ENCODE data around the gene DDX3X.
"Not testable (repeated sequence)": the region's sequence is repeated elsewhere in the genome, so short reads cannot be mapped to it uniquely, and the experiment has no call there.

Gene DDX3X

DNA sequence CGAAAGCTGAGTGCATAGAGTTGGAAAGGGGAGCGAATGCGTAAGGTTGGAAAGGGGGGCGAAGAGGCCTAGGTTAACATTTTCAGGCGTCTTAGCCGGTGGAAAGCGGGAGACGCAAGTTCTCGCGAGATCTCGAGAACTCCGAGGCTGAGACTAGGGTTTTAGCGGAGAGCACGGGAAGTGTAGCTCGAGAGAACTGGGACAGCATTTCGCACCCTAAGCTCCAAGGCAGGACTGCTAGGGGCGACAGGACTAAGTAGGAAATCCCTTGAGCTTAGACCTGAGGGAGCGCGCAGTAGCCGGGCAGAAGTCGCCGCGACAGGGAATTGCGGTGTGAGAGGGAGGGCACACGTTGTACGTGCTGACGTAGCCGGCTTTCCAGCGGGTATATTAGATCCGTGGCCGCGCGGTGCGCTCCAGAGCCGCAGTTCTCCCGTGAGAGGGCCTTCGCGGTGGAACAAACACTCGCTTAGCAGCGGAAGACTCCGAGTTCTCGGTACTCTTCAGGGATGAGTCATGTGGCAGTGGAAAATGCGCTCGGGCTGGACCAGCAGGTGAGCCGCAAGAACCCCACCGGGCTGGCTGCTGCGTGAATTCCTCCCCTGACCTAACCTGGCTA, at the start of gene DDX3X:
TSS of gene DDX3X (plus strand) at position 419 of the 619 bp plus-strand sequence. CDS start at position 510, 91 bp downstream.
- in situ Hi-C loops (cut with MboI; ENCODE audit: low sequenced_read_pairs) = no loop called here

DNA sequence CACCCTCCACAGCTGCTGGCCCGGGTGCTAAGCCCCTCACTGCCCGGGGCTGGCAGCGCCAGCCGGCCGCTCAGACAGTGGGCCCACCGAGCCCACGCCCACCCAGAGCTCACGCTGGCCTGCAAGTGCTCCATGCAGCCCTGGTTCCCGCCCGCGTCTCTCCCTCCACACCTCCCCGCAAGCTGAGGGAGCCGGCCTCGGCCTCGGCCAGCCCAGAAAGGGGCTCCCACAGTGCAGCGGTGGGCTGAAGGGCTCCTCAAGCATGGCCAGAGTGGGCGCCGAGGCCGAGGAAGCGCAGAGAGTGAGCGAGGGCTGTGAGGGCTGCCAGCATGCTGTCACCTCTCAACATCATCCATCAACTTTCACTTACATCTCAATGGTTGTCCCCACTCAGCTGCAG, 48.0 kb upstream of the DDX3X start:
- in situ Hi-C loops (cut with MboI; ENCODE audit: low sequenced_read_pairs) = not testable (repeated sequence)

DNA sequence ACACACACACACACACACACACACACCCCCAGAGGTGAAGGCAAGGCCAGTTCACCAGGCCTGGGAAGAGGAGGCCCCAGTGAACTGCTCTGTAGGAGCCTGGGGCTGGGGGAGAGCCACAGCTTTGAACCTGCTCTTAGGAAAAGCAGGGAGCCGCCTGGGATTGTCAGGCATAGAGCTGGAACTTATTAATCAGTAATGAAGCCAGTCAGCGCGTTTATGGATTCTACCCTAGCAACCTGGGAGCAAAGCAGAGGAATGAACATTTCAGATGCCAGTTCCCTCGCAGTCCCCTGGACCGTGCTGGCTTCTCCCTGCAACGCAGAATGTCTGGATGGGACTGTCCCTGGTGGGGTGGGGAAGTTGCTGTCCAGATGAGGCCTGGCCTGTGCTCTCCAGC, 45.3 kb upstream of the DDX3X start:
- in situ Hi-C loops (cut with MboI; ENCODE audit: low sequenced_read_pairs) = no loop called here

DNA sequence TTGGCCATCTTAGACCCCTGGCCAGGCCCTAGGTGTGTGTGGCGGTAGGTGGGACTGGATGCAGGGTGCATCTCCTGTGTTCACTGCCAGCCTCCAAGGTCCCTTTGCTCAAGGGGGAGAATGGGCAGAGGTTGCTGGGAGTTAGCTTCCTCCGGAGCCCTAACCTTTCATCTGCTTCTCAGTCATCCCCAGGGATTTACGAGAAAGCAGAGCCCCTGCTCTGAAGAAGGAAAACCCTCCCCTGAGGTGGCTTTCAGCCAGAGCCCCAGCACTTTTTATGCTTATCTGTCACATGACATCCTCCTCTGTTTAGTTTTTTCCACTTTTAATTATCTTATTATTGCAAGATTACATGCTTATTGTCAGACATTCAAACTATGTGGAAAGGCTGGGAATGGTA, 44.9 kb upstream of the DDX3X start:
- in situ Hi-C loops (cut with MboI; ENCODE audit: low sequenced_read_pairs) = no loop called here

DNA sequence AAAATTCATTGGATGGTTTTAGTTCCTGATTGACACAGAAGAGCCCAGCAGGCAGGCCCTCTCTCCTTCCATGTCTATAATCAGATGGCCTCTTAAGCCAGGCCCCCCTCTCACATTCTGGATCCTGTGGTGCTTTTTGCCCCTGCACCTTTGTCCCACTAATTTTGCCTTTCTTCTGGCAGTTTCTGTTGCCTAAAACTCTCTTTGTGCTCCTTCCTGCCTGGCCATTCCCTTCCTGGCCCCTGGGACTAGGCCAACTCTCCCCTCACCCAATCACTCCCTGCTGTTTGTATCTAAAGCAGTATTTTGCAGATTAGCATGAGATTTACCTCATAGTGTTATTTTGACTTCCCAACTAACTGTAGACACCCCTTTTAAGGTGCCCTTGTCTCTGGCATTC, 42.7 kb upstream of the DDX3X start:
- in situ Hi-C loops (cut with MboI; ENCODE audit: low sequenced_read_pairs) = no loop called here

DNA sequence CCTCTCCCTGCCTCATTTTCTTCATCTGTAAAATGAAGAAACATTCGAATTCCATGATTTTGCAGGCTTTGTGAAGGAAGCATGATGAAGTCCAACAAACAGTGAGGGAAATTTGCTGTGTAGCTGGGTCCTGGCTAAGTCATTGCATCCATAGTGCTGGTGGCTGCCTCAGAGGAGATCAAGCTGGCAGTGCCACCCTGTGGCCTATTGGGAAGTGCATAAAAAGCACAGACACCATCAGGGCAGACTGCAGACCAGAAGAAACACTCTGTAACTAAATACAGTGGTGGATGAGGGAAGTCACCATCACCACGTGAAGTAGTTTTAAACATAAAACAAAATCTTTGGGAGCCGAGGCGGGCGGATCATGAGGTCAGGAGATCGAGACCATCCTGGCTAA, 40.7 kb upstream of the DDX3X start:
- in situ Hi-C loops (cut with MboI; ENCODE audit: low sequenced_read_pairs) = no loop called here

DNA sequence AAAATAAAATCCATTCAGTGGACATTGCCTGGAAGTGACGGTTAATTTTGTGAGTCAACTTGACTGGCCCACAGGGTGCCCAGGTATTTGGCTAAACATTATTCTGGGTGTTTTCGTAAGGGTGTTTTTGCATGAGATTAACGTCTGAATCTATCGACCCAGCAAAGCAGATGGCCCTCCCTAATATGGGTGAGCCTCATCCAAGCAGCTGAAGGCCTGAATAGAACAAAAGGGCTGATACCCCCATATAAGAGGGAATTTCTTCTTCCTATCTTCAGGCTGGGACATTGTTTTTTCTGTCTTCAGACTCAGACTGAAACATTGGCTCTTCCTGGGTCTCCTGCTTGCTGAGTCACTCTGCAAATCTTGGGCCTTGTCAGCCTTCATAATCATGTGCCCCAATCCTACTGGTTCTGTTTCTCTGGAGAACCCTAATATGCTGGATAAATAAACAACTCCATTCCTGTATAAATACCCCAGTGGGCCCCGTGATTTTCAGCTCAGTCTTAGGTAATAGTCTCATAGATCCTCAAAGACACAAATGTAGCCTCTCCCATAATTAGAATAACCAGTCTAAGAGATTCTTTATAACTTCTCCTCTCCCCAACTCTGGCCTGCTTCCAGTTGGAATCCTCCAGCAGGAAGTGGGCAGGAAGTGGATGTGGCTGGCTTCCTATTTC, 33.1 kb upstream of the DDX3X start:
- in situ Hi-C loops (cut with MboI; ENCODE audit: low sequenced_read_pairs) = no loop called here

DNA sequence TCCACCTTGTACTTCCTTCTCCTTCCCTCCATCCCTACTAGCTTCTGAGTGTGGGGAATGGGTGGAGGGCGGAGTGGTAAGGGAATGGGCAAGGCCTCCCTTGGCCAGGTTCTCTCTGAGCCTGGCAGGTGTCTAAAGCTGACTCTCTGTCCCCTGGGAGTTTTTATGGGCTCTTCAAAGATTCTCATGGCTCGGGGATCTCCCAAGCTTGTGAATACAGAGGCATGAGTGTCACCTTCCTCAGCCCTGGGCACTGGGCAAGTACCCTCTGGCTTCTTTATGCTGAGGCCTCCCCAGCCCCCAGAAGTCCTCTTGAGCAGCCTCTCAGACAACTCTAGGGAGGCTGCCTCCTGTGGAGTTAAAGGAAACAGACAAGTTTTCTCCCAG, 32.5 kb upstream of the DDX3X start:
- in situ Hi-C loops (cut with MboI; ENCODE audit: low sequenced_read_pairs) = no loop called here

DNA sequence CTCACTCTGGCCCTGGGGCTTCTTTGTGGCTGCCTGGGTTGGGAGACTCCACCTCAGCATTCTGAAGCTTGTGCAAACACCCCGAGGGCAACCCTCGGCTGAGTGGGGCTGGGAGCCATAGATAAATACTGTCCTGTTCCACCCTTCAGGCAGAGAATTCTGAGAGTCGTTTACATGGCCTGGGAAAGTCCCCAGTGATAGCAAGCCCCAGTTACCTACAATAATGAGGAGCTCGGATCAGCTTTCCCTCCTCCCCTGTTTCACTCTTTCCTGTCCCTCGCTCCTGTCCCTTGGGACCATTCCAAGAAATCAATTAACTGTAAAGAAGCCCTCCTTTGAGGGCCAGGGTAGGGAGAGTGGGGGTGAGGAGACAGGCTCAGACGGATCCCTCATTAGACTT, 31.6 kb upstream of the DDX3X start:
- in situ Hi-C loops (cut with MboI; ENCODE audit: low sequenced_read_pairs) = no loop called here

DNA sequence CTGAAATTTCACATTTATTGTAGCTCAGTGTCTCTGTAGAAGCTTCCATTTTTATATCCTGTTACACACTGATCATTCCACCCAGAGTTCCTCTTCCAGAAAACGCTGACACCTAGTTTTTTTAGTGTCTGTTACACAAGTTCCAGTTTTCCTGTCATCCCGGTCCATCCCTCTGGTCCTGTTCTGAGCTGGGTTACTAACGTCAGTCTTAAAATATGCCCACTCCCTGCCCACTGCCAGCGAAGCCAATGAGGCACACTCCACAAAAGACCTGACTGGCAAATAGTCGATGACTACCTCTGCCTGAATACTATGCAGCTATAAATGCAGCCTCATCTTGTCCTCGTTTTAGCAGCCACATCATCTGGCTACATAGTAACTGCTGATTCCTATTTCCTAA, 30.9 kb upstream of the DDX3X start:
- in situ Hi-C loops (cut with MboI; ENCODE audit: low sequenced_read_pairs) = no loop called here

DNA sequence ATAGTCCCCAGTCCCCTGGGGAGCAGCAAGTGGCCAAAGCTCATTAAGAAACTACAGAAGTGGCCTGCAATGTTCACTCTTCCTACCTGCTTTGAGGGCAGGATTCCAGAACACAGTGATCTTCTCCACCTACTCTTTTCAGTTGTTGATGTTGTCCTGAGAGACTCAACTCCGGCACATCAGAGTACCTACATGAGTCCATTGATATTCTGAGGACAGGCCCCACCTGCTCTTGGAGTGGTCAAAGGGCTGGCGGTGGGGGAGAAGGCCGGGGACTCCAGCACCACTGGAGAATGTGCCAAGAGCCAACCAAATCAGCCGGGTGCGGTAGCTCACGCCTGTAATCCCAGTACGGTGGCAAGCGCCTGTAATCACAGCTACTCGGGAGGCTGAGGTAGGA, 29.8 kb upstream of the DDX3X start:
- in situ Hi-C loops (cut with MboI; ENCODE audit: low sequenced_read_pairs) = no loop called here

DNA sequence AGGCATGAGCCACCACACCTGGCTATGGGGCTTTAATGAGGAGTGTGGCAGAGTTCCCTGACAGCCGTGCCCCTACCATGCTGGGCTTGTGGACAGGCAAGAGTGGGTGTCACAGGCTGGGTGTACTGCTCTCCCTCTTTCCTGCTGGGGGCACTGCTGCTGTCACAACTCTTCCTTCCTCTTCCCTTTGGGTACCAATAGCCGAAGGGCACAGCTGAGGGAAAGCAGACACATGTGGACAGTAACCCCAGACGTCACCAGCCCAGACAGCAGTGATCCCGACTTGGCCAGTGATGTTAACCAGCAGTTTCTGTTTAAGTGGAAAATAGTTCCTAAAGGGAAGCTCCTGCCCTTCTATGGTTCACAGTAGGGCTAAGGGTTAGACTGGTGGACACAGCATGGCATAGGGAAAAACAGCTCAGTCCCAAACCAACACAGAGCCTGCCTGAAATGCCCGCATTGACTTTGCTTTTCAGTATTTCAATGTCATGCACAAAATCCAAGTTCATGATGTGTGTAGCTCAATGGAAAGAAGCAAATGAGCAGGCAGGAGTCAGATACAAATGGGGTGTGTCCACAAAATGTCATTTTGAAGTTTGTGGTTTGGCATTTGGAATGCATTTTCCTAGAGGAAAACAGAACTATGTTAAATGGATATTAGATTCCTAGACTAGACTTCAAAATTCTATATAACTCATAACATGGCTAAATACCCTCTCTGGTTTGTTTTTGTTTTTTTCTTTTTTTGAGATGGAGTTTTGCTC, 24.9 kb upstream of the DDX3X start:
- in situ Hi-C loops (cut with MboI; ENCODE audit: low sequenced_read_pairs) = no loop called here

DNA sequence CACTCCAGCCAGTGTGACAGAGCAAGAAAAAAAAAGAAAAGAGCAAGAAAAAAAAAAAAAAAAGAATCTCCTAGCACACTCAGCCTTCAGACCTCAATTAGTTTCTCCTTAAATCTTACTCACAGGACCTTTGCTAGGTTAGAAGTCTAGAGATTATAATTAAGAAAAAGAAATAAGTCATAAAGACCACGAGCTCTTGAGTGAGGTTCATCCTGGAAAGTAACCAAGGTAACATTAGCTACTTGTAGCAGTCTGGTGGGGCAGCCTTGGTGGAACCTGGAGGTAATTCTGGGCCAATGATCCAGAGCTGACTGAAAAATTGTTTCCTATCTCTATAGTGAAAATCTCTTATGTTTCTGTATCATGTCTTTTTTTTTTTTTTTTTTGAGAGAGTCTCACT, 21.2 kb upstream of the DDX3X start:
- in situ Hi-C loops (cut with MboI; ENCODE audit: low sequenced_read_pairs) = no loop called here

DNA sequence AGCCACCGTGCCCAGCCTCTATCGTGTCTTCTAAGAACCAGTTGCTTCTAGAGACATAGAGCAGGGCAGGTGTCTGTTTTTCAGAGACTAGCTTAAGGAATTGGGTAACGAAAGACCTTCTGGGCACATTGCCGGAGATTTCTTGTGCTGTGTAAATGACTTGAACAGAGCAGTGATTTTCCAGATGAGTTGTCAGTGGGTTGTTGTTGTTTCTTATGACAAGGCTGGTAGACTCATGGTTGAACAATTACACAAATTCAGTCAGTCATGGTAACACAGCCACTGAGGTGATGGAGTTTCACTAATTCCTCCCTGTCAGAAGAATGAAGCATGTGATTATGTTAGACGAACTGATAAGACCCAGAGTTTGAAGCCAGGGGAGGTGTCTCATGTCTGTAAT, 20.5 kb upstream of the DDX3X start:
- in situ Hi-C loops (cut with MboI; ENCODE audit: low sequenced_read_pairs) = no loop called here

DNA sequence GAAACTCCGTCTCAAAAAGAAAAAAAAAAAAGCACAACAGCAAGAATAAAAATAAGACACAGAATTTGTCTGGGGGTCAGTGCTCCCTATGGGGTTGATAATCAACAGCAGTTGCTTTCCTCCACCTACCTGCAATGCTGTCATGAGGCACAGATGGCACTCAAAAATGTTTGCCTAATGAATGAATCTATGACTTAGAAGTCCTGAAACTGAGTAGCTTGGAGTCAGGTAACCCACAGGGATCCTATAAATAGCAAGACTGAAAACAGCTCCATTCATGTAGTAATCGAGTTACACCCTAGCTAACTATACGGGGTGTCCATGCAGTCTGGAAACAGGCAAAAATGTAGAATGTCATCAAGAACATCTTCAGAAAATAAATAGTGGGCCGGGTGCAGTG, 19.8 kb upstream of the DDX3X start:
- in situ Hi-C loops (cut with MboI; ENCODE audit: low sequenced_read_pairs) = no loop called here

DNA sequence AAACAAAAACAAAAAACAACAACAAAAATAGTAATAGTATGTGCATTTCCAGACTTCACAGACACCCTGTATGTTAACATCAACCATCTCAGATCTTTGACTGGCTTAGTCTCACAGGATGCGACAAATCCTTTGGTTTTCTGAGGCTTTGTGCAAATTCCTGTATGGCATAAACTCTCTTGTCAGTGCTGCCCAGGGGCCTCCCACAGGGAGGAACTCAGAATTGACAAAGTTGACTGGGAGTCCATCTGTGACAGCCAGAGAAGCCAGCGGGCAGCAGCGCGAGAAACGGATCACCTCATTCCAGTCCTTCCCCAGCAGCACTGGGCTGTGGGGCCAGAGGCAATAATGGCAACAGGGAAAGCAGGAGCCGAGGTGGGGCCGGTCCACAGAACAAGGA, 19.1 kb upstream of the DDX3X start:
- in situ Hi-C loops (cut with MboI; ENCODE audit: low sequenced_read_pairs) = no loop called here

DNA sequence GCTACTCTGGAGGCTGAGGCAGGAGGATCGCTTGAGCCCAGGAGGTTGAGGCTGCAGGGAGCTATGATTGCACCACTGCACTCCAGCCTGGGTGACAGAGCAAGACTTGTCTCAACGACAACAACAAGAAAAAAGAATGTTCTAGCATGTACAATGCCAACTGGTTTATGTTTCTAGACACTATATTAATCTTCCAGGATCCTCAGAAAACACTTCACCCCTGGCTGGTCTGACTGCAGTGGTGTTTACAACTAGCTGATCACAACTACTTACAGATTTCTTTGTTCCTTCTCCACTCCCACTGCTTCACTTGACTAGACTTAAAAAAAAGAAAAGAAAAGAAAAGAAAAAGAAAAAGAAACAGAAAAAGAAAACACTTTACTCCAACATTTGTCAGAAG, 17.7 kb upstream of the DDX3X start:
- in situ Hi-C loops (cut with MboI; ENCODE audit: low sequenced_read_pairs) = not testable (repeated sequence)

DNA sequence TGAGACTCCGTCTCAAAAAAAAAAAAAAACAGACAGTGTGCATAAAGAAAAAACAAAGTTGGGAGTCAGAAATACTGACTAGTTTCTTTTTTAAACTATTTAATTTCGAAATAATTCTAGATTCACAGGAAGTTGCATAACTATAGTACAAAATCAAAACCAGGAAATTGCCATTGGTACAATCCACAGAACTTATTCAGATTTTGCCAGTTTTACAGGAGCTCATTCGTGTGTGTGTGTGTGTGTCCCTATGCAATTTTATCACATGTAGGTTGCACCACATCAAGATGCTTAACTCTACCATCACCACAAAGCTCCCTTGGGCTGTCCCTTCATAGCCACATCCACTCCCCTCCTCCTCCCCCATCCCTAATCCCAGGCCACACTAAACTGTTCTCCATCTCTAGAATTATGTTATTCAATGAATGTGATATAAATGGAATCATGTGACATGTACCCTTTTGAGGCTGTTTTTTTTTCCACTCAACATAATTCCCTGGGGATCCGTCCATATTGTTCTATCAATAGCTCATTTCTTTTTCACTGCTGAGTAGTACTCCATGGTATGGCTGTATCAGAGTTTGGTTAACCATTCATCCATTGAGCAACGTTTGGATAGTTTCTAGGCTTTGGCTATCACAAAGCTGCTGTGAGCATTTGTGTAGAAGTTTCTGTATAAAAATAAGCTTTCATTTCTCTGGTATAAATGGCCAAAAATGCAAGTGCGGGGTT, 16.3 kb upstream of the DDX3X start:
- in situ Hi-C loops (cut with MboI; ENCODE audit: low sequenced_read_pairs) = no loop called here

DNA sequence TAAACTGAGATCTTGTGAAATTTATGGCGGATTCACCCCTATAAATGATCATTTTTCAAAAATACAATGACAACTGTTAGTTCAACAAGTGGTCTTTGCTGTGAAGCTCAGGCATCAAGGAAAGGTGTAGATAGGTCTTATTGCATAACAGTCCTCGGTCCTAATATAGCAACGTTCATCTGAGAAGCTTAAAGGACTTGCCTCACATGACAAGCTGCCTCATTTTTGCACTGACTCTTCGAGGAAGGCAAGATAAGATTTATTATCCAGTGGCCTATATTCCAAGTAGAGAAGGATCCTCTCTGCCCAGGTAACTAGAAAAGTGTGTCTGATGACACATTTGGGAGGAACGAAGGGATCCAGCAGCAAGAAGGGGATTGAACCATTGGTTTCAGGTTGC, 13.6 kb upstream of the DDX3X start:
- in situ Hi-C loops (cut with MboI; ENCODE audit: low sequenced_read_pairs) = no loop called here

DNA sequence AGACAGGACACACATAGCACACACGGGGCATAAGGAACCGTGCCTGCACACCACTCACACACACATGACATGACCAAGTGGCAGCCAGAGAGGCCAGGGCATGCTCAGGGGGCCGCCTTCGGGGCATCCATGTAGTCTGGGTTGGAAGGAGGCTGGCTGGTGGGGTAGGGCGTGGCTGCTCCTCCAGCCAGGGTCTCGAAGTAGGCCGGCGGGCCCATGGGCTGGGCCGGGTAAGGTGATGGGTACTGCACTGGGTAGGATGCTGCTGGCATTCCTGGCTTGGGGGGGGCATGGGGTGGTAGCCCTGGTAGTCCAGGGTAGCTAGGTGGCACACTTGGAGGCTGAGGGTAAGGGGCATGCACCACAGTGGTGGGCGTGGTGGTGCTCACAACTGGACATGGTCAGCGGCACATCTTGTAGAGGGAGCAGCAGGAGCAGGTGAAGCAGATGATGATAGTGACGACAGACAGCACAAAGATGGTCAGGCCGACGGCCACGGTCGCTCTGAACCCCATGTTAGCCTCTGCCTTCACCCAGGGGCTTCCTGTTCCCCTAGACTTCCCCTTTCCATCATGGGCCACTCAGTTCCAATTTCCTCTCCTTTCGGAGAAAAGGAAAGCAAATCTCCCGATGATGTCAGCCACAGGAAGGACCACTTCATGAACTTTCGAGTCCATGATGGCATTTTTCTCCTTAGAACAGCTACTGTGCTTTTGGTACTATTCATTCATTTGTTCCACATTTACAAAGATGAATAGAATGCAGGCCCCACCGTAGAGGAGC, 10.9 kb upstream of the DDX3X start:
- in situ Hi-C loops (cut with MboI; ENCODE audit: low sequenced_read_pairs) = no loop called here

DNA sequence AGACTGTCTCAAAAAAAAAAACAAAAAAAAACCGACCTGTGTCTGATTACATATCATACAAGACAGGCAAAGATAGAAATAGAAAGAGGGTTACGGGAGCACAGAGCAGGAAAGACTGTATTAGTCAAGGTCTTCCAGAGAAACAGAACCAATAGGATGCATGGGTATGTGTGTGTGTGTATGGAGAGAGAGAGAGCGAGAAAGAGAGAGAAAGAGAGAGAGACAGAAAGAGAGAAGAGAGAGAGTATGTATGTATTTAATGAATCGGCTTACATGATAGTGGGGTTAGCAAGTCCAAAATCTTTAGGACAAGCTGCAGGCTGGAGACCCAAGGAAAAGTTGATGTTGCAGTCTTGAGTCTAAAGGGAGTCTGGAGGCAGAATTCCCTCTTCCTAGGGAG, 7.5 kb upstream of the DDX3X start:
- in situ Hi-C loops (cut with MboI; ENCODE audit: low sequenced_read_pairs) = no loop called here
